ENCODE measurements around the gene NOL9.

DNA sequence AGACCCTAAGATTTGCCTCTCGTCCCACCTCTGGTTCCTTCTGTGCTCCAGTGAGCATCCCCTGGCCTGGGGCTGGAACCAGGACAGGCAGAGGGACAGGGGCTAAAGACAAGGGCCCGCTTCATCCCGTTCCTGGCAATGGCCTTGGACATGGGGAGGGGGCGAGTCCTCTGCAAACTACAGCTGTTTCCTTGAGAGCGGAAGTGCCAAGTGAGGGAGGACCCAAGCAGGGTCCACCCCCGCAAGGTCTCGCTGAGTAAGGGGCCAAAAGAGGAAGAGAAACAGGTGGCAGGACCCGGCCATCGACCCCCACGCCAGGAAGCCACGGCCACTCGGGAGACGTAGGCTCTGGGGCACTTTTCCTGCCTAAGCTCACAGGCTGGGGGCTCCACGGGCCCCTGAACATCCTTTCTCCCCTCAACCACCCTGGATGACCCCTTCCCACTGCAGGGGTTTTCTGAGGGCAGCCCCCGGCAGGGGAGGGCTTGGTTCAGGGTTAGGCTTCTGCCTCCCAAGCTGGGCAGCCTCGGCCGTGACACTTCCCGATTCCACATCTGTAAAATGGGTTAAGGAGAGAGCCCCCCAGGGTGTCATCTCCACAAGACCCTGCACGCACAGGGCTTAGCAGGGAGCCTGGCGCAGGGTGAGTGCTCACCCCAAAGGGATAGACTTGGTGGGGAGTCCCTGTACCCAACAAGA is 44.9 kb downstream of the NOL9 start:
- TF ChIP-seq SUZ12 (IDR thresholded peaks at IDR 0.05; ENCODE audit: extremely low read depth, insufficient read depth, insufficient read length) (no peak), ZNF274 (IDR thresholded peaks at IDR 0.05; ENCODE audit: low read depth, low read length) (no peak)
